HCT116 (cell line): ENCODE data around the gene ZNF138.
"Not testable (repeated sequence)": the region's sequence is repeated elsewhere in the genome, so short reads cannot be mapped to it uniquely, and the experiment has no call there.

Experiments
- EZH2 ChIP-seq: fragments of 200-600 bp; sonication (generic); IDR thresholded peaks from 2 replicates; pipeline ENCODE4 v1.6.1; 2017; ENCODE audit warnings: antibody characterized with exemption, mixed run types
- JUND ChIP-seq: IDR thresholded peaks from 2 replicates; pipeline ENCODE4 v1.6.1; 2012
- MAX ChIP-seq: IDR thresholded peaks from 2 replicates; pipeline ENCODE4 v1.6.1; 2012
- POLR2A ChIP-seq: IDR thresholded peaks from 2 replicates; pipeline ENCODE4 v1.7.0; 2011; ENCODE audit warnings: borderline replicate concordance; ENCODE audit not compliant: insufficient read depth, insufficient read length; ENCODE audit errors: extremely low read depth
- RAD21 ChIP-seq: IDR thresholded peaks from 2 replicates; pipeline ENCODE4 v1.6.1; 2012; ENCODE audit warnings: low read depth, mild to moderate bottlenecking
- SP1 ChIP-seq: IDR thresholded peaks from 2 replicates; pipeline ENCODE4 v1.6.1; 2012; ENCODE audit warnings: low read depth
- TF ChIP-seq, protein P1 (sequence below), 3 experiments: fragments of 200-600 bp in 1 of 3; sonication (generic) in 1 of 3; IDR thresholded peaks in 2 of 3; conservative IDR thresholded peaks in 1 of 3; 2 replicates each; pipeline ENCODE4 v1.5.1; 2012 to 2017; ENCODE audit warnings: low read depth in 2 of 3, low read length in 2 of 3, antibody characterized with exemption in 1 of 3, borderline replicate concordance in 1 of 3, control low read depth in 1 of 3, mild to moderate bottlenecking in 1 of 3, mixed read lengths in 1 of 3, mixed run types in 1 of 3, moderate library complexity in 1 of 3; ENCODE audit not compliant: insufficient read depth in 1 of 3
- TF ChIP-seq, protein P2 (sequence below): IDR thresholded peaks from 2 replicates; pipeline ENCODE4 v1.6.1; 2011; ENCODE audit warnings: mild to moderate bottlenecking, low read length, moderate library complexity; ENCODE audit not compliant: insufficient replicate concordance; ENCODE audit errors: extremely low read depth
- TF ChIP-seq, protein P3 (sequence below): IDR thresholded peaks from 2 replicates; pipeline ENCODE4 v1.6.1; 2012; ENCODE audit warnings: low read depth

DNA sequence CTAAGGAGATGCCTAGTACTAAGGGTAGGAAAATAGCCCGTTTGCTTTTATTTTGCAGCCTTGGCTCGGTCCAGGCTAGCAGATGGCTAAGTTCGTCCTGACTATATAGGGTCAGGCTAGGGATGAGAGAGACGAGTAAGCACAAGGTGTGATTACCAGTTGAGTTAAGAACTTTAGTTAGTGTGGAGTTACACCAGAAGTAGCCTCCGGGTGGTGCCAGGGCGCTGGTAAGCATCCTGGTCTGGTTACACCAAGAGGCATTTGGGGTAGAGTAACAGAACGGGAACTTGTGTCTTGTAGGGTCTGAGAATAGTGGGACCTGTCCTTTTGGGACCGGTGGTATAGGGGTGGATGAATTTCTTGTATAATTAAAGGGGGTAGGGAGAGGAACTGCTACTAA, 41.6 kb downstream of the ZNF138 start:
- TF ChIP-seq, protein P1, sequence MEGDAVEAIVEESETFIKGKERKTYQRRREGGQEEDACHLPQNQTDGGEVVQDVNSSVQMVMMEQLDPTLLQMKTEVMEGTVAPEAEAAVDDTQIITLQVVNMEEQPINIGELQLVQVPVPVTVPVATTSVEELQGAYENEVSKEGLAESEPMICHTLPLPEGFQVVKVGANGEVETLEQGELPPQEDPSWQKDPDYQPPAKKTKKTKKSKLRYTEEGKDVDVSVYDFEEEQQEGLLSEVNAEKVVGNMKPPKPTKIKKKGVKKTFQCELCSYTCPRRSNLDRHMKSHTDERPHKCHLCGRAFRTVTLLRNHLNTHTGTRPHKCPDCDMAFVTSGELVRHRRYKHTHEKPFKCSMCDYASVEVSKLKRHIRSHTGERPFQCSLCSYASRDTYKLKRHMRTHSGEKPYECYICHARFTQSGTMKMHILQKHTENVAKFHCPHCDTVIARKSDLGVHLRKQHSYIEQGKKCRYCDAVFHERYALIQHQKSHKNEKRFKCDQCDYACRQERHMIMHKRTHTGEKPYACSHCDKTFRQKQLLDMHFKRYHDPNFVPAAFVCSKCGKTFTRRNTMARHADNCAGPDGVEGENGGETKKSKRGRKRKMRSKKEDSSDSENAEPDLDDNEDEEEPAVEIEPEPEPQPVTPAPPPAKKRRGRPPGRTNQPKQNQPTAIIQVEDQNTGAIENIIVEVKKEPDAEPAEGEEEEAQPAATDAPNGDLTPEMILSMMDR (IDR thresholded peaks at IDR 0.05 in 2 of 3, conservative IDR thresholded peaks at IDR 0.05 in 1 of 3; ENCODE audit: borderline replicate concordance in 1 of 3, insufficient read depth in 1 of 3, low read depth in 2 of 3, low read length in 2 of 3): not testable (repeated sequence)
- not testable (repeated sequence) for TF ChIP-seq MAX, EZH2, JUND, POLR2A, RAD21, SP1
- TF ChIP-seq, protein P2, sequence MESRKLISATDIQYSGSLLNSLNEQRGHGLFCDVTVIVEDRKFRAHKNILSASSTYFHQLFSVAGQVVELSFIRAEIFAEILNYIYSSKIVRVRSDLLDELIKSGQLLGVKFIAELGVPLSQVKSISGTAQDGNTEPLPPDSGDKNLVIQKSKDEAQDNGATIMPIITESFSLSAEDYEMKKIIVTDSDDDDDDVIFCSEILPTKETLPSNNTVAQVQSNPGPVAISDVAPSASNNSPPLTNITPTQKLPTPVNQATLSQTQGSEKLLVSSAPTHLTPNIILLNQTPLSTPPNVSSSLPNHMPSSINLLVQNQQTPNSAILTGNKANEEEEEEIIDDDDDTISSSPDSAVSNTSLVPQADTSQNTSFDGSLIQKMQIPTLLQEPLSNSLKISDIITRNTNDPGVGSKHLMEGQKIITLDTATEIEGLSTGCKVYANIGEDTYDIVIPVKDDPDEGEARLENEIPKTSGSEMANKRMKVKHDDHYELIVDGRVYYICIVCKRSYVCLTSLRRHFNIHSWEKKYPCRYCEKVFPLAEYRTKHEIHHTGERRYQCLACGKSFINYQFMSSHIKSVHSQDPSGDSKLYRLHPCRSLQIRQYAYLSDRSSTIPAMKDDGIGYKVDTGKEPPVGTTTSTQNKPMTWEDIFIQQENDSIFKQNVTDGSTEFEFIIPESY: not testable (repeated sequence)
- TF ChIP-seq, protein P3, sequence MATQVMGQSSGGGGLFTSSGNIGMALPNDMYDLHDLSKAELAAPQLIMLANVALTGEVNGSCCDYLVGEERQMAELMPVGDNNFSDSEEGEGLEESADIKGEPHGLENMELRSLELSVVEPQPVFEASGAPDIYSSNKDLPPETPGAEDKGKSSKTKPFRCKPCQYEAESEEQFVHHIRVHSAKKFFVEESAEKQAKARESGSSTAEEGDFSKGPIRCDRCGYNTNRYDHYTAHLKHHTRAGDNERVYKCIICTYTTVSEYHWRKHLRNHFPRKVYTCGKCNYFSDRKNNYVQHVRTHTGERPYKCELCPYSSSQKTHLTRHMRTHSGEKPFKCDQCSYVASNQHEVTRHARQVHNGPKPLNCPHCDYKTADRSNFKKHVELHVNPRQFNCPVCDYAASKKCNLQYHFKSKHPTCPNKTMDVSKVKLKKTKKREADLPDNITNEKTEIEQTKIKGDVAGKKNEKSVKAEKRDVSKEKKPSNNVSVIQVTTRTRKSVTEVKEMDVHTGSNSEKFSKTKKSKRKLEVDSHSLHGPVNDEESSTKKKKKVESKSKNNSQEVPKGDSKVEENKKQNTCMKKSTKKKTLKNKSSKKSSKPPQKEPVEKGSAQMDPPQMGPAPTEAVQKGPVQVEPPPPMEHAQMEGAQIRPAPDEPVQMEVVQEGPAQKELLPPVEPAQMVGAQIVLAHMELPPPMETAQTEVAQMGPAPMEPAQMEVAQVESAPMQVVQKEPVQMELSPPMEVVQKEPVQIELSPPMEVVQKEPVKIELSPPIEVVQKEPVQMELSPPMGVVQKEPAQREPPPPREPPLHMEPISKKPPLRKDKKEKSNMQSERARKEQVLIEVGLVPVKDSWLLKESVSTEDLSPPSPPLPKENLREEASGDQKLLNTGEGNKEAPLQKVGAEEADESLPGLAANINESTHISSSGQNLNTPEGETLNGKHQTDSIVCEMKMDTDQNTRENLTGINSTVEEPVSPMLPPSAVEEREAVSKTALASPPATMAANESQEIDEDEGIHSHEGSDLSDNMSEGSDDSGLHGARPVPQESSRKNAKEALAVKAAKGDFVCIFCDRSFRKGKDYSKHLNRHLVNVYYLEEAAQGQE: not testable (repeated sequence)
